GM18526 (cell line): Measurements from ENCODE around the gene ELOB.
A peak's percentile ranks its signal among the peaks of the same experiment; 100 is the strongest.

Source experiments
- POLR2A ChIP-seq: IDR thresholded peaks from 3 replicates; pipeline ENCODE4 v1.6.1; 2011; ENCODE audit not compliant: insufficient read length; ENCODE audit errors: extremely low read depth

ELOB gene

DNA sequence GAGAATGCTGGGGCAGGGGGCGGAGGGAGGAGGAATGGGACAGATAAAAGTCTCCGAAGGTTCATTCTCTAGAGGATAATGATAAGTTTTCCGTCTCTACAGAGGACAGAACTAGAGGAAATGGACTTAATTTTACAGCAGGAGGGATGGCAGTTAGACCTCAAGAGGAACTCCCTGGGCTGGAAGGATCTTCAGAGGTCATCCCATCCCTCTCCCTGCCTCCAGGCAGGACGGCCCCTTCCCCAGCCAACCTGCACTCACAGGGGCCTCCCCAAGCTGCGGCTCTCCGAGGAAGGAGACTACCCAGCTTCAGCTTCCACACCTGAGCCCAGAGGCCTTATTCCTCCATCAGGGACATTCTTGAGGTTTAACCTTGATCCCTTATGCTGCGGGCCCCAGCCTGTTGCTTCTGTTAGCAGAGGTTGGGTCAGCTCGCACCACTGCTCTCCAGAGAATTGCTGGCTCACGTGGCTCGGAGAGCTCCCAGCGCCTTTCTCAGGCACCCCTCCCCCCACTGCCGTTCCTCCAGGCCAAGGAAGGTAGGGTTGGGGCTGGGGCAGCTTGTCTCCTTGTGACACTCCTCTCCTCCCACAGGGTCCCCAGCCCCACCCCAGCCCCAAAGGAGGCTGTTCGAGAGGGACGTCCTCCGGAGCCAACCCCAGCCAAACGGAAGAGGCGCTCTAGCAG lies 8.5 kb downstream of the ELOB start:
- TF ChIP-seq POLR2A: no peak

- no peak for TF ChIP-seq POLR2A
Observed at GRCh38 chr16:2767891-2768290, 9.2 kb downstream of the ELOB start.

GRCh38 chr16:2767140-2767731 lies 9.8 kb downstream of the ELOB start:
- TF ChIP-seq POLR2A: no peak

GRCh38 chr16:2766430-2767139 lies 10.5 kb downstream of the ELOB start:
- peak; percentile 15 for TF ChIP-seq POLR2A

GRCh38 chr16:2765462-2766404 lies 11.3 kb downstream of the ELOB start:
- TF ChIP-seq POLR2A: no peak

DNA sequence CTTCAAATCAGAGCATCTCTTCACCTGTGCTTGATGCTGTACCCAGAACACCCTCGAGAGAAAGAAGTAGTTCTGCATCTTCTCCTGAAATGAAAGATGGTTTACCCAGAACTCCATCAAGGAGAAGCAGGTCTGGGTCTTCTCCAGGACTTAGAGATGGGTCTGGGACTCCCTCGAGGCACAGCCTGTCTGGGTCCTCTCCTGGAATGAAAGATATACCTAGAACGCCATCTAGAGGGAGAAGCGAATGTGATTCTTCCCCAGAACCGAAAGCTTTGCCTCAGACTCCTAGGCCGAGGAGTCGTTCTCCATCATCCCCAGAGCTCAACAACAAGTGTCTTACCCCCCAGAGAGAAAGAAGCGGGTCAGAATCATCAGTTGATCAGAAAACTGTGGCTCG lies 12.4 kb downstream of the ELOB start:
- TF ChIP-seq POLR2A: no peak

DNA sequence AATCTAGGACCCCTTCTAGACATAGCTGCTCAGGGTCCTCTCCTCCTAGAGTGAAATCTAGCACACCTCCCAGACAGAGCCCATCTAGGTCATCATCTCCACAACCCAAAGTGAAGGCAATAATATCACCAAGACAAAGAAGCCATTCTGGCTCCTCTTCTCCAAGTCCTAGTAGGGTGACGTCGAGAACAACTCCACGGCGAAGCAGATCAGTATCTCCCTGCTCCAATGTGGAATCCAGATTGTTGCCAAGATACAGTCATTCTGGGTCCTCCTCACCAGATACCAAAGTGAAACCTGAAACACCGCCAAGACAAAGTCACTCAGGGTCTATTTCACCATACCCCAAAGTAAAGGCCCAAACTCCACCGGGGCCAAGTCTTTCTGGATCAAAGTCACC lies 13.9 kb downstream of the ELOB start:
- no peak for TF ChIP-seq POLR2A

- TF ChIP-seq POLR2A: no peak
Observed at GRCh38 chr16:2762711-2763110, 14.4 kb downstream of the ELOB start.

- TF ChIP-seq POLR2A: no peak
Observed at GRCh38 chr16:2761886-2762583, 15.0 kb downstream of the ELOB start.

DNA sequence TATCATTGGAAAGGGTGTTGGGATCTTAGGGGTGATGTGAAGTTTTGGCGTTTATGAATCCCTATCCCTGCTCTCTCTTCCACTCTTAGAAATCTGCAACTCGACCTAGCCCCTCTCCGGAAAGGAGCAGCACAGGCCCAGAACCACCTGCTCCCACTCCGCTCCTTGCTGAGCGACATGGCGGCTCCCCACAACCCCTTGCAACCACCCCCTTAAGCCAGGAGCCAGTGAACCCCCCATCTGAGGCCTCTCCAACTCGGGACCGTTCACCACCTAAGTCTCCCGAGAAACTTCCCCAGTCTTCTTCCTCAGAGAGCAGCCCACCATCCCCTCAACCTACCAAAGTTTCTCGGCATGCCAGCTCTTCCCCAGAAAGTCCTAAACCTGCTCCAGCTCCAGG lies 15.6 kb downstream of the ELOB start:
- TF ChIP-seq POLR2A: no peak

DNA sequence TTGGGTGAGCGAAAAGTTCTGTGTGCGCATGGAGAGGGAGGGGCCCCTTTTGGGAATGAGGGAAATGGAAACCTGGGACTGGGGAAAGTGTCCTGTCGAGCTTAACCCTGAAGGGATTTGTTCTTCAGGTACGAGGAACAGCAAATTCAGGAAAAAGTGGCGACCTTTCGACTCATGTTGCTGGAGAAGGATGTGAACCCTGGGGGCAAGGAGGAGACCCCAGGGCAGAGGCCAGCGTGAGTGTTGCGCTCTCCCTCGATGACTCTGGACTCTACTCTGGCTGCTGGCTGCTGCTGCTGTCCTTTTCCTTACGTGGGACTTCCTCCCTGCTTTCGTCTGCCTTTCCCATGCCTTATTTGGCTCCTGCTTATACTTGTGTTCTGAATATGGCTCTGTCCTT lies 19.7 kb downstream of the ELOB start:
- no peak for TF ChIP-seq POLR2A

GRCh38 chr16:2756288-2757015 lies 20.6 kb downstream of the ELOB start:
- TF ChIP-seq POLR2A: no peak

DNA sequence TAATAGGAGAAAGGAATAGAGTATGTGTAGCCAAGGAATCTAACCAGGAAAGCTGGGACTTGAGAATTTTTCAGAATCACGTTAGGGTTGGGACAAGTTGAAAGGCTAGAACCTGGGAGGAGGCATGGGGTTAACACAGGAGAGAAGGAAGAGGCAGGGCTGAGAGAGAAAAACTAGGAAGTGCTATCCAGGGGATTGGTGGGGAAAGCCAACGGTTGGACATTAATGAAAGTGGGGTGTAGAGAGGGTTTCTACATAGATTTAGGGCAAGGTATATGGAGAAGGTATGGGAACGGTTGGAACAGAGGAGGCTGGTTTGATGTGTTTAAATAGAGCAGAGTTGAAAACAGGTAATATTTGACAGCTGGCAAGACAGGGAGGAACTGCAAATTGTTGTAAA lies 21.9 kb downstream of the ELOB start:
- no peak for TF ChIP-seq POLR2A

DNA sequence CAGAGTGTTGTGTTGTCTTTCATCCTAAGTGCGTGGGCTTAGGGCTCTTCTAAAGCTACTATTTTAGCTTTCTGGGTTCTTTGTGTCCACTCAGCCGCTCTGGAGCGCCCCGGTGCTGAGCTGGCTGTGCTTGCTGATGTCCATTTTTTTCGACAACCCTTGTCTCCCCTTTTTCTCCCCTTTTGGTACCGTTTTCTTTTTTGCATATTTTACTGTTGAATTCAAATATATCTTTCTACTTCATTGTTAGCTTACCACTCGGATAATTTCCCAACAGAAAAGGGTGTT lies 23.4 kb downstream of the ELOB start:
- TF ChIP-seq POLR2A: no peak
